Activated naive CD4-positive, alpha-beta T cell treated with anti-CD3 and anti-CD28 coated beads, Interleukin-2, amount 10 ng/mL, durations not matched to agents 7 days and 5 days (primary cell): ENCODE results near the gene GRIN2A.

Experiments used
- CTCF ChIA-PET: fragments of 350-600 bp; sonication (Branson Sonifier 250); formaldehyde crosslinking; loops from one replicate; lab custom pipeline; 2021; ENCODE audit warnings: antibody characterized with exemption; lab: Charles Lee
- DNase-seq: peaks from one replicate; pipeline ENCODE4 v3.0.0-alpha.2; 2020
- H3K27ac Mint-ChIP-seq: one replicate; pipeline ENCODE4 v1.8.0; 2021; ENCODE audit warnings: mild to moderate bottlenecking, moderate library complexity, mixed read lengths
- H3K27me3 Mint-ChIP-seq: one replicate; pipeline ENCODE4 v1.8.0; 2021; ENCODE audit warnings: mild to moderate bottlenecking, mixed read lengths
- H3K36me3 Mint-ChIP-seq: one replicate; pipeline ENCODE4 v1.8.0; 2021; ENCODE audit warnings: mixed read lengths
- H3K4me1 Mint-ChIP-seq: one replicate; pipeline ENCODE4 v1.8.0; 2021; ENCODE audit warnings: mixed read lengths
- H3K4me3 Mint-ChIP-seq: one replicate; pipeline ENCODE4 v1.8.0; 2021; ENCODE audit warnings: mild to moderate bottlenecking, moderate library complexity, mixed read lengths
- H3K9me3 Mint-ChIP-seq: one replicate; pipeline ENCODE4 v1.8.0; 2021; ENCODE audit warnings: mixed read lengths

GRIN2A gene

DNA sequence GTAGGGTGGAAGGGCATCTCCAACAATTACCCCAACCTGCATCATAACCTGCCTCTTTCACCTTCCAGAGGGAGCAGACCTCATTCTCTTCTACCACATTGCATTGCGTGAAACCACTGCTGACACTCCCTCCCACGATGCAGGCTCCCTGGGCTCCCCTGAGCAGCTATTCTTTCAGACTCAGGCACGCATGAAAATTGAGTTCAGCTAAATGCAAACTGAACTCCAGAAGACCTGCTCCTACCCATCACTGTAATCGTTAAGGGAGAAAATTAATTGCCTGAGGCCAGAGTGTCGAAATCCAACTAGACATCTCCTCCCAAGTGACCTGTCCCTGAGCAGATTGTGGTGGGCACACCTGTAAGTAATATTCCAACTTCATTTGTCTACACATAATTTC, 186.0 kb downstream of the GRIN2A start:
- no peak for DNase-seq
- H3K4me3 Mint-ChIP-seq, result no peak overlapping the region
- H3K36me3 Mint-ChIP-seq, result no peaks in the 10 kb centered on the region
- H3K27me3 Mint-ChIP-seq, result no peaks in the 10 kb centered on the region
- no peaks in the 10 kb centered on the region for H3K4me1 Mint-ChIP-seq
- H3K27ac Mint-ChIP-seq, result no peak overlapping the region
- CTCF ChIA-PET, result no interaction called here
- peaks cover 12% of the 10 kb centered on the region for H3K9me3 Mint-ChIP-seq

- Mint-ChIP-seq H3K9me3 (peaks cover 13% of the 10 kb centered on the region), H3K4me1 (no peaks in the 10 kb centered on the region), H3K27ac (no peak overlapping the region), H3K36me3 (no peaks in the 10 kb centered on the region), H3K4me3 (no peak overlapping the region), H3K27me3 (no peaks in the 10 kb centered on the region)
- DNase-seq, result no peak
- CTCF ChIA-PET, result no interaction called here
Measured at GRCh38 chr16:9992441-9992840, 189.8 kb downstream of the GRIN2A start.

- Mint-ChIP-seq H3K9me3 (peaks cover 11% of the 10 kb centered on the region), H3K27me3 (no peaks in the 10 kb centered on the region), H3K27ac (no peak overlapping the region), H3K36me3 (no peaks in the 10 kb centered on the region), H3K4me1 (no peaks in the 10 kb centered on the region), H3K4me3 (no peak overlapping the region)
- no peak for DNase-seq
- CTCF ChIA-PET, result no interaction called here
Measured at GRCh38 chr16:9980981-9981380, 201.2 kb downstream of the GRIN2A start.

DNA sequence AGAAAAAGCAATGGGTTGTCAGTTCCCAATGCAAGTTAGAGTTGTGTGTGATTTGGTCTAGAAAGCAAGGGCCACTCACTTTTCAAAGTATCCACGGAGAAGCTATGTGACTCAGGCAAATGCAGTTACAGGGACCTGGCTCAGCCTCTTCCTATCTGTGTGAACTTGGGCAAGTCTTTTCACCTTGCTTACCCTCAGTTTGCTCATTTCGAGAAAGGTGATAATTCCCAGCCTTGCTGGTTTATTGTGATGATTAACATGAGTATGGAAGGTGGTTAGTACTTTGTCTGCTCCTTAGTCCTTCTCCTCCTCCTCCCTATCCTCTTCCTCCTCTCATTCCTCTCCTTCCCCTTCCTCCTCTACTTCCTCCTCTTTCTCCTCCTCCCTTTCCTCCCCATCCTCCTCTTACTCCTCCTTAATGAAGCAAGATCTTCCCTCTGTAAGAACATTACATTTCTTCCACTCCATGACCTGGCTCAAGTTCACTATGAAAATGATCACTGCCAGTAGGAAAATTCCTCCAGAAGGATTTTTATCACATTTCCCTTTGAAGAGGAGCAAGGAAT, 204.0 kb downstream of the GRIN2A start:
- CTCF ChIA-PET, result no interaction called here
- H3K4me3 Mint-ChIP-seq, result no peak overlapping the region

DNA sequence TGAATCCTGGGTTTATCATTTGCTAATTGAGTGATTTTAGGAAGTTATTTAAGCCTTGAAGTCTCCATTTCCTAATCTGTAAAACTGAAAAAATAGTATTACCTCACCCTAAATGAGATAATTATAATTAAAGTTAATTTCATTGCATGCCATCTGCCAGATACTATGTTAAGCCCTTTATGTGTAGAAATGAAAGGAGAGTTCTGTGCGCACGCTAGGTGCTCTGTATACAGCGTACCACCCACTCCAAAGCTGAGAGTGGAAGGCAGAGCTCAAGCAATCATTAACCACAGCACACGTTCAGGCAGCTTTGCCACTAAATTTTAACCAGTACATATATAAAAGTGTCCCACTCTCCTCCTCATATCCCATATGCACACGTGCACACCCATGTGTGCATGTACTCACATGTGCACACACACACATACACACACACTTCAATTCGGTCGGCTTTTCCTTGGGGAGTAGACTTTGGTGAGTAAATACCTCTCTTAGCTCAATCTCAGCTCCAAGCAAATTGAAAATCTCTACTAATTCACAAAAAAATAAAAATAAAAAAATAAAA, 204.8 kb downstream of the GRIN2A start:
- Mint-ChIP-seq H3K9me3 (peaks cover 6% of the 10 kb centered on the region), H3K27me3 (no peaks in the 10 kb centered on the region), H3K36me3 (no peaks in the 10 kb centered on the region), H3K27ac (no peak overlapping the region), H3K4me1 (no peaks in the 10 kb centered on the region), H3K4me3 (no peak overlapping the region)
- CTCF ChIA-PET, result no interaction called here
- no peak for DNase-seq

More for the DNA sequence above, 204.0 kb downstream of the GRIN2A start:
- Mint-ChIP-seq H3K9me3 (peaks cover 6% of the 10 kb centered on the region), H3K27me3 (no peaks in the 10 kb centered on the region), H3K36me3 (no peaks in the 10 kb centered on the region), H3K27ac (no peak overlapping the region), H3K4me1 (no peaks in the 10 kb centered on the region)
- no peak for DNase-seq

GRCh38 chr16:9976601-9977000, 205.6 kb downstream of the GRIN2A start:
- DNase-seq, result no peak
- H3K36me3 Mint-ChIP-seq, result no peaks in the 10 kb centered on the region
- CTCF ChIA-PET, result no interaction called here
- no peaks in the 10 kb centered on the region for H3K27me3 Mint-ChIP-seq
- no peak overlapping the region for H3K4me3 Mint-ChIP-seq
- peaks cover 6% of the 10 kb centered on the region for H3K9me3 Mint-ChIP-seq
- no peak overlapping the region for H3K27ac Mint-ChIP-seq
- no peaks in the 10 kb centered on the region for H3K4me1 Mint-ChIP-seq

DNA sequence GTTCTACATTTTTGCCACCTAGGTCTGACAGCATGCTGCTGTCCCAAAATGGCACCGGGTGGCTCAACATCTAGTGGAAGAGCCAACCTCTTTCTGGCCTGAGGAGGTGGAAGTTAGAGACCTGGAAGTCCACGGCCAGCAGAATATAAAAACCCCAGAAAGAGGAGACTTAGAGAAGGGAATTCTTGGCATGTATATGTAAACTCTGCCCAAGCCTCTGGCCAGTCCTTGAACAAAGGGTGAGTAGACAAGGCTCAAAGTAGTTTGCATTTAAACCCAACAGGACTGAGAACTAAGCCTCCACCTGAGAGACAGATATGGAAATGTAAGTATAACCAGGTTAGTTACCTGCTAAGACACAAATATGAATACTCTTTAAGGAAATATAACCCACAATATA, 210.3 kb downstream of the GRIN2A start:
- no peaks in the 10 kb centered on the region for H3K27me3 Mint-ChIP-seq
- peaks cover 8% of the 10 kb centered on the region for H3K9me3 Mint-ChIP-seq
- DNase-seq, result no peak
- CTCF ChIA-PET, result no interaction called here
- no peaks in the 10 kb centered on the region for H3K4me1 Mint-ChIP-seq
- no peaks in the 10 kb centered on the region for H3K36me3 Mint-ChIP-seq
- no peak overlapping the region for H3K27ac Mint-ChIP-seq
- no peak overlapping the region for H3K4me3 Mint-ChIP-seq

- Mint-ChIP-seq H3K4me3 (no peak overlapping the region), H3K9me3 (peaks cover 12% of the 10 kb centered on the region), H3K27me3 (no peaks in the 10 kb centered on the region), H3K4me1 (no peaks in the 10 kb centered on the region), H3K36me3 (no peaks in the 10 kb centered on the region), H3K27ac (no peak overlapping the region)
- no peak for DNase-seq
- CTCF ChIA-PET, result no interaction called here
Measured at GRCh38 chr16:9970796-9971195, 211.4 kb downstream of the GRIN2A start.

DNA sequence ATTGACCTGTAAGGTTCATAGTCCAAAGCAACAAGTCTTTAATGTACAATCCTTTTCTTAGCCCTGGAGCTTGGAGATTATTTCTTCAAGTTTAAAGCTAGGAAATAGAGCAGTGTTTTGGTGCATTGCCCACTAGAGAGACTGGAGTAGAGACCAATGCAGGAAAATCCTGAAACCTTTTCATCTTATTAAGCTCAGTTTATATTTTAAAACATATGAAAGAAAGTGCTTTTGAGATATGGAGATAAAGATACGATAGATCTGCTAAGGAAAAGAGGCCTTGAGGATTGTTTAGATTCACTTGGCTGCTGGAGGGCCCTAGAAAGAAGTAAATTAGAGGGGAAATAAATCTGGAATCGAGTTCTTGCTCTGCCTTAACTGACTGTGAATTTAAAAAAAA, 212.0 kb downstream of the GRIN2A start:
- Mint-ChIP-seq H3K4me1 (no peaks in the 10 kb centered on the region), H3K4me3 (no peak overlapping the region), H3K36me3 (no peaks in the 10 kb centered on the region), H3K27ac (no peak overlapping the region), H3K27me3 (no peaks in the 10 kb centered on the region), H3K9me3 (peaks cover 12% of the 10 kb centered on the region)
- CTCF ChIA-PET, result no interaction called here
- DNase-seq, result no peak

DNA sequence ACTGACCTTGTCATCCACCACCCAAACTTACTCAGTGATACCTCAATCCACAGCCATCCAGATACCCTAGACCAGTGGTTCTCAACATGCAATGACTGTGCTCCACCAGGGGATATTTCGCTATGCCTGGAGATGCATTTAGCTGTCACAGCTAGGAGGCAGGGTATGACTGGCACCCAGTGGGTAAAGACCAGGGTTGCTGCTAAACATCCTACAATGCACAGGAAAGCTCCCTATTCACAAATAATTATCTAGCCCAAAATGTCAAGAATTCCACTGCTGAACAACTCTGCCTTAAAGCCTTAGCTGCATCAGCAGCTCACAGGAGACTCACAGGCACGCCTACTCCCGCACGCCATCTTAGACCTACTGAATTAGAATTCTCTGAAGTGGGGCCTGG, 212.6 kb downstream of the GRIN2A start:
- no peak overlapping the region for H3K27ac Mint-ChIP-seq
- peaks cover 13% of the 10 kb centered on the region for H3K9me3 Mint-ChIP-seq
- CTCF ChIA-PET, result no interaction called here

DNA sequence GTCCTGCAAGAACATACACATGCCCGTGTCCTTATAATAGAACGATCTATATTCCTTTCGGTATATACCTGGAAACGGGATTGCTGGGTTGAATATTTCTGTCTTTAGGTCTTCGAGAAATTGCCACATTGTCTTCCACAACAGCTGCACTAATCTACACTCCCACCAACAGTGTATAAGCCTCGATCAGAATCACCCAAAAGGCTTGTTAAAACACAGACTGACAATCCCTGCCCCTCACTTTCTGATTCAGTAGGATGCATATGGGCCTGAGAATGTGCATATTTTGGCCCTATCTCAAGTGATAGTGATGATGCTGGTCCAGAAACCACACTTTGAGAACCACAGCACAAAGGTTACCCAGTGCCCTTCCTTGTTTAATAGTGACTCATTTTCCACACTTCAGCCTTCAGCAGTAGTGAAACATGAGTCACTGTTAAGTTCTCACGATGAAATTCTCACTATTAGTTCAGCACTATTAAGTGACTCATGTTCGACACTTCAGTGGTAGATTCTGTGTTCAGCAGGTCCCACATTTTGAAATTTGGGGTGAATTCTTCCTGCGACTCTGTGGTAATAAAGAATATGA, 215.6 kb downstream of the GRIN2A start:
- DNase-seq, result no peak
- H3K27me3 Mint-ChIP-seq, result no peaks in the 10 kb centered on the region
- CTCF ChIA-PET, result no interaction called here
- peaks cover 12% of the 10 kb centered on the region for H3K9me3 Mint-ChIP-seq
- H3K4me3 Mint-ChIP-seq, result no peak overlapping the region
- H3K4me1 Mint-ChIP-seq, result no peaks in the 10 kb centered on the region
- no peak overlapping the region for H3K27ac Mint-ChIP-seq
- H3K36me3 Mint-ChIP-seq, result no peaks in the 10 kb centered on the region

More for the DNA sequence above, 212.6 kb downstream of the GRIN2A start:
- H3K4me3 Mint-ChIP-seq, result no peak overlapping the region
- no peaks in the 10 kb centered on the region for H3K36me3 Mint-ChIP-seq
- H3K27me3 Mint-ChIP-seq, result no peaks in the 10 kb centered on the region
- no peak for DNase-seq
- H3K4me1 Mint-ChIP-seq, result no peaks in the 10 kb centered on the region

GRCh38 chr16:9965079-9965478, 217.1 kb downstream of the GRIN2A start:
- Mint-ChIP-seq H3K27ac (no peak overlapping the region), H3K36me3 (no peaks in the 10 kb centered on the region), H3K4me3 (no peak overlapping the region), H3K9me3 (peaks cover 12% of the 10 kb centered on the region), H3K27me3 (no peaks in the 10 kb centered on the region), H3K4me1 (no peaks in the 10 kb centered on the region)
- CTCF ChIA-PET, result no interaction called here
- no peak for DNase-seq

- no peaks in the 10 kb centered on the region for H3K27me3 Mint-ChIP-seq
- H3K4me3 Mint-ChIP-seq, result no peak overlapping the region
- H3K4me1 Mint-ChIP-seq, result no peaks in the 10 kb centered on the region
Measured at GRCh38 chr16:9964426-9964825, 217.8 kb downstream of the GRIN2A start.

DNA sequence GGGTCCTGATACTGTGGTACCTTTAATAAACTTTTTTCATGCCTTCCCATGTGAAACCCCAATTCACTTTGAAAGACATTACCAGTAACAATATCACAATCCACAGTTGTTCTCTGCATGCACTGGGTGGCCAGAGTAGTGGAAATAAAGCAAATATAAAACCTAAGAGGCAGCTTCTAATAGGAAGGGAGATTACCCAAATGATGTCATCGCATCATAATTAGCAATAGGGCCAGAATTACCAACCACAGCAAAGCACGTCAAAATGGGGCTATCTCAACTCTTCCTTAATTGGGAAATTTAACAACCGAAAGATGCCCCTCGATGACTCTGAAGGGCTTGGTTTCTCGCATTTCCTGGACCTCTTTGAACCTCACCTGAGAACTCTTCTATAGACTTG, 224.8 kb downstream of the GRIN2A start:
- Mint-ChIP-seq H3K9me3 (no peaks in the 10 kb centered on the region), H3K27me3 (no peaks in the 10 kb centered on the region), H3K4me1 (no peaks in the 10 kb centered on the region), H3K4me3 (no peak overlapping the region), H3K27ac (no peak overlapping the region), H3K36me3 (no peaks in the 10 kb centered on the region)
- CTCF ChIA-PET, result no interaction called here
- no peak for DNase-seq

More at GRCh38 chr16:9964426-9964825, 217.8 kb downstream of the GRIN2A start:
- H3K36me3 Mint-ChIP-seq, result no peaks in the 10 kb centered on the region
- DNase-seq, result no peak
- H3K9me3 Mint-ChIP-seq, result peaks cover 12% of the 10 kb centered on the region
- H3K27ac Mint-ChIP-seq, result no peak overlapping the region
- CTCF ChIA-PET, result no interaction called here

DNA sequence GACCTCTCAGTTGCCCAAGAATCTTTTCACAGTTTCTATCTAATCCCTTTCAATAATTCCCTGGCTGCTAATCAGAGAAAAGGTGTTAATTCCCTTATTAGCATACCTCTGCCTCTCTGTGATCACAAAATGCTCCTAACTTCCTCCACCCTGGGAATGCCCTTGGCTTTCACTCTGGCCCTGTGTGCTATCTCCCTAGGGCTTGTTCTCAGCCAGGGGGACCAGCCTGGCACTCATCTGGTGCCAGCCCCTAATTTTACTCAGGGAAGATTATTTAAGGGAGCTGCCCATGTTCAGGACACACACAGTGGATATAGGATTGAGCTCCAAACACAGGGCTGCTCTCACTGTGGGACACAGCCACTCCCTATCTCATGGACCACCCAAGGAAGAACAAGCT, 225.2 kb downstream of the GRIN2A start:
- H3K4me1 Mint-ChIP-seq, result no peaks in the 10 kb centered on the region
- no peak for DNase-seq
- CTCF ChIA-PET, result no interaction called here
- H3K4me3 Mint-ChIP-seq, result no peak overlapping the region
- H3K27me3 Mint-ChIP-seq, result no peaks in the 10 kb centered on the region
- H3K36me3 Mint-ChIP-seq, result no peaks in the 10 kb centered on the region
- H3K9me3 Mint-ChIP-seq, result no peaks in the 10 kb centered on the region
- H3K27ac Mint-ChIP-seq, result no peak overlapping the region
